HG03196 (cell line): ENCODE measurements around the gene IL34.
"Not testable (repeated sequence)": the region's sequence is repeated elsewhere in the genome, so short reads cannot be mapped to it uniquely, and the experiment has no call there.

ENCODE experiments used
- ATAC-seq: cut with Tn5 transposase; IDR thresholded peaks from one replicate; pipeline ENCODE4 v1.9.1; 2021; ENCODE audit not compliant: unreplicated experiment

Gene IL34

DNA sequence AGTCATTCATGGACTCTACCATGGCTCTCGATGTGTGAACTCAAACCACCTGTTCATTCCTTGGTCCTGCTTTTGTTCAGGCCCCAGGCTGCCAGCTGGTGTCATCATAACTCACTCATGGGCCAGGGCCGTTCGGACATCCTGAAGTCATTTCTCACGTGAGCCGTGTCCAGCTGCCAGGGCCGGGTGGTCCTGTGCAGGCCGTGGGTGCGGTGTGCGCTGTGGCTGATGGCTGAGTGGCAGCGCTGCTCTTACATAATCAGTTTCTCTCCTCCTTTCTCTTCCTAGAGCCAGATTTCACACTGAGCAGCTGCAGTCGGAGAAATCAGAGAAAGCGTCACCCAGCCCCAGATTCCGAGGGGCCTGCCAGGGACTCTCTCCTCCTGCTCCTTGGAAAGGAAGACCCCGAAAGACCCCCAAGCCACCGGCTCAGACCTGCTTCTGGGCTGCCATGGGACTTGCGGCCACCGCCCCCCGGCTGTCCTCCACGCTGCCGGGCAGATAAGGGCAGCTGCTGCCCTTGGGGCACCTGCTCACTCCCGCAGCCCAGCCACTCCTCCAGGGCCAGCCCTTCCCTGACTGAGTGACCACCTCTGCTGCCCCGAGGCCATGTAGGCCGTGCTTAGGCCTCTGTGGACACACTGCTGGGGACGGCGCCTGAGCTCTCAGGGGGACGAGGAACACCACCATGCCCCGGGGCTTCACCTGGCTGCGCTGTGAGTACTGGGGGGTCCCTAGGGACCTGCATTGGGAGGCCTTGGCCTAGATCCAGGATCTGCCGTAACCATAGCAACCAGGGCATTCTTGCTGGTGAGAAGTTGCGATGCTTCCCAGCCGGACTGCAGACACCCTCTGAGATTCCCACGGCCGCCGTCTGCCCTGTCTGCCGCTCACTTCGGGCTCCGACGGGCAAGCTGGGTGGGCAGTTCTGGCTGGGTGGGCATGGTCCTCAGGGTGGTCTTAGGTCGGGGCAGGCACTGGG lies at the start of gene IL34:
IL34 (plus strand) TSS at position 300 of the 982 bp plus-strand sequence; CDS start at position 689, 389 bp downstream.
- no peak for ATAC-seq

DNA sequence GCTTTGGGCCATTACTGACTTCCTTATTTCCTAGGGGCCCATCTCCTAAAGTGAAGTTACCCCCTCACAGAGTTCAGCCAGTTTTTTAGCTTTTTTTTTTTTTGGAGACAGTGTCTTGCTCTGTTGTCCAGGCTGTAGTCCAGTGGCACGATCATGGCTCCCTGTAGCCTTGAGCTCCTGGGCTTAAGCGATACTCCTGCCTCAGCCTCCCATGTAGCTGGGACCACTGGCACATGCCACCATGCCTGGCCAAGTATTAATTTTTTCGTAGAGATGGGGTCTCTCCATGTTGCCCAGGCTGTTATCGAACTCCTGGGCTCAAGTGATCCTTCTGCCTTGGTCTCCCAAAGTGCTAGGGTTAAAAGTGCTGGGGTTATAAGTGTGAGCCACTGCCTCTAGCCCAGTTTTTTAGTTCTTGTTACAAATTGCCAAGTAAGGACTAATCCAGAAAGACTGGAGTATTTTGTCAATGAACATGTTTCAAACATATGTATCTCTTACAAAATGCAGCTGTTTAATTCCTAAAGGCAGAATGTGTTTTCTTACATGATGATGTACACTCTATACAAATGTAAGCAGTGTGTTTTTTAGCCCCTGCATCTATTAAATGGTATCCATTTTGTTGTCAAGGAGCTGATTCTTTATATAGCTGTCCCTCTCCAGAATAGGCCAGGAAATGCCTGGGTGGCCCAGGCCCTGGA lies 49.1 kb upstream of the IL34 start:
- ATAC-seq = no peak

- no peak for ATAC-seq
Observed at GRCh38 chr16:70598937-70599503, 47.3 kb upstream of the IL34 start.

DNA sequence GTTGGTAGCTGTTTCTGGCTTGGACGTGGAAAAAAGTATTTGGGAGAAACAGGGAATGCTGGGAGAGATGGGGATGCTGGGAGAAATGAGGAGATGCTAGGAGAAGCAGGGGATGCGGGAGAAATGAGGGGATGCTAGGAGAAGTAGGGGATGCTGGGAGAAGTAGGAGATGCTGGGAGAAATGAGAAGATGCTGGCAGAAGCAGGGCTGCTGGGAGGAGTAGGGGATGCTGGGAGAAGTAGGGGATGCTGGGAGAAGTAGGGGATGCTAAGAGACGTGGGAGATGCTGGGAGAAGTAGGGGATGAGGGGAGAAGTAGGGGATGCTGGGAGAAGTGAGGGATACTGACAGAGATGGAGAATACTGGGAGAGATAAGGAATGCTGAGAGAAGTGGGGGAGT lies 45.6 kb upstream of the IL34 start:
- ATAC-seq = no peak

DNA sequence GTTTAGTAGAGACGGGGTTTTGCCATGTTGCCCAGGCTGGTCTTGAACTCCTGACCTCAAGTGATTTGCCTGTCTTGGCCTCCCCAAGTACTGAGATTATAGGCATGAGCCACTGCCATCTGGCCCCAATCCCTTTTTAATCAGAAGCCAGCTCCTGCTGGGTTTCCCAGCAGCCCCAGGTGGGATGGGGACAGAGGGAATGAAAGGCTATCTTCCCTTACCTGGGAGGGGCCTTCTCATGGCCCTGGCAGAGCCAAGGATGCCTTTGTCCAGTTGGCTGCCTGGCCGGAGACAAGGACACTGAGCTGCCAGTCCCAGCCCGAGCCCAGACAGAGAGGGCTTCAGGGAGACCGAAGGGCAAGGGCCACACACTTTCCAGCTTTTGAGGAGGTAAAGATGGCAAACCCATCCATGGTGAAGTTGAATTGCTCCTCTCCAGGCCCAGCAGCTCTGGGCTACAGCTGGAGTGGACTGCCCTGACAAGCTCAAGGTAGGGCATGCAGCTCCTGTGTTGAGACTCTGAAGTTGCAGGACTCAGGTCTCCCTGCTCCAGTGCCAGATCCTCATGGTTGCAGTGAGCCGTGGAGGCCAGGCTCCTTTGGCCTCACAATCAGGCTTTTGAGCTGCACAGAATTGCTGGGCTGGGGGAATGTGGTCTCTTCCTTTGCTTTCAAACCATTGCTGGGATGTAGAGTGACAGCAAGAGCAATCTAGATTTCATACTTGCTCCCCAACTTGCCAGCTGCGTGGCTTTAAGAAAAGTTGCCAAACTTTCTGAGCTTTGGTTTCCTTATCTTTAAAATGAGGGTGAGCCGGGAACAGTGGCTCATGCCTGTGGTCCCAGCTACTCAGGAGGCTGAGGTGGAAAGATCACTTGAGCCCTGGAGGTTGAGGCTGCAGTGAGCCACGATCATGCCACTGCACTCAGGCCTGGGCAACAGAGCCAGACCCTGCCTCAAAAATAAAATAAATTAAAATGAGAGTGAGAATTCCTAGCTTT lies 44.5 kb upstream of the IL34 start:
- ATAC-seq = no peak

GRCh38 chr16:70602831-70603230 lies 43.5 kb upstream of the IL34 start:
- ATAC-seq = no peak

- ATAC-seq = no peak
Observed at GRCh38 chr16:70604407-70605282, 41.7 kb upstream of the IL34 start.

DNA sequence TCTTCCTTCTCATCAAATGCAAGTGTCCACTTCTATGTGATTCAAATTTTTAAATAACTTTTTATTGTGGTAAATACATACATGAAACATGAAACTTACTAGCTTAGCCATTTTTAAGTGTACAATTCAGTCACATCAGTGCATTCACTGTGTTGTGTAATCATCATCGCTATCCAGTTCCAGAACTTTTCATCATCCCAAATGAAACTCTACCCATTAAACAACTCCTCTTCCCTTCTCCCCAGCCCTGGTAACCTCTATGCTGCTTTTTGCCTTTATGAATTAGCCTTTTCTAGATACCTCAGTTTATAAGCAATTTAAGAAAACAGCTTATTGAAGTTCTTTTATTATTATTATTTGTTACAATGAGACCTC lies 41.1 kb upstream of the IL34 start:
- no peak for ATAC-seq

DNA sequence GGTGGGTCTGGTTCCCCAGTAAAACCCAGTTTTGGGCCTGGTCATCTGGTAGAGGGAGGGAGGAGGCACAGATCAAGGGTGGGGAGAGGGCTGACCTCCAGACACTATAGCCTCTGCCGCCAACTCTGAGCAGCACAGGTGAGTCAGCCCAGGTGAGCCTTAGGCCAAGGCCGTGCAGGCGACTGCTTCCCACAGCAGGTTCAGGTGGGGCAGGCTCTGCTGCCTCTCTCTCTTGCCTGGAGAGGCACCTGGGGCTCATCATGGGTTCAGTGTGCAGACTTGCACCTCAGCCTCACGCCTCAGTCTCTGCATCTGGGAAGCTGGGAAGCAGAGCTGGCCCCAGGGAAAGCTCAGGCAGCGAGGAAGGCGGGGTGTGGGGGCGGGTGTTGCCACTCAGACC lies 37.8 kb upstream of the IL34 start:
- no peak for ATAC-seq

DNA sequence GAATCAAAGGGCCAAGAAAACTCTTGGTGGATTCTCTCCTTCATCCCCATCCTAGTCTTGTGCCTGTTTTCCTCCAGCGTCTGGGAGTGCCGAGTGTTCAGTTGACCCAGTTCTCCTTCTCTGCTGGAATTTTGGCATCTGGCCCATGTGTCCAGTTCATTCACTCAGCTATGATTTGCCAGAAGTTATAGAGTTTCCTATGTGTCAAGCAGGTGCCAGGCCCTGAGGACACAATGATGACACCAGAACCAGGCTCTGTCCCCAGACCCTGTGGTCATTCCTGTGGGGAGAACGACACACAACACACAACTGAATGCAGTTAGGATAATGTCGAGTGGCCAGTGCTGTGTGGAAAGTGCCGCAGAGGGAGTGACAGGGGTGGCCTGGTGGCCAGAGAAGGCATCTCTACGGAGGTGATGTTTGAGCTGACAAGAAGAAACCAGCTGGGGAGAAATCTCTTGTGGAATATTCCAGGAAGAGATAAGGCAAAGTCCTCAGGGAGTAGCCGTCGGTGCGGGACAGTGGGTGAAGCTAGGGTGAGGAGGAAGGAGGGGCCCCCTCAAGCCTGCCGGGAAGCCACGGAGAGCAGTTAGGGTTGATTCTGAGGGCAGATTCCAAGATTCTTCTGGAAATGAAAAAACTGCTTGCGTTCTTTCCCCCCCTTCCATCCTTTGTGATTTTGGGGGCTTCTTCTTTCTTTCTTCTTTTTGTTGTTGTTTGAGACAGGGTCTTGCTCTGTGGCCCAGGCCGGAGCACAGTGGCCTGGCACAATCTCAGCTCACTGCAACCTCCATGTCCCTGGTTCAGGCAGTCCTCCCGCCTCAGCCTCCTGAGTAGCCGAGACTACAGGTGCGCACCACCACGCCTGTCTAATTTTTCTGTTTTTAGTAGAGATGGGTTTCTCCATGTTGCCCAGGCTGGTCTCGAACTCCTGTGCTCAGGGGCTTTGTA lies 35.8 kb upstream of the IL34 start:
- ATAC-seq = no peak

DNA sequence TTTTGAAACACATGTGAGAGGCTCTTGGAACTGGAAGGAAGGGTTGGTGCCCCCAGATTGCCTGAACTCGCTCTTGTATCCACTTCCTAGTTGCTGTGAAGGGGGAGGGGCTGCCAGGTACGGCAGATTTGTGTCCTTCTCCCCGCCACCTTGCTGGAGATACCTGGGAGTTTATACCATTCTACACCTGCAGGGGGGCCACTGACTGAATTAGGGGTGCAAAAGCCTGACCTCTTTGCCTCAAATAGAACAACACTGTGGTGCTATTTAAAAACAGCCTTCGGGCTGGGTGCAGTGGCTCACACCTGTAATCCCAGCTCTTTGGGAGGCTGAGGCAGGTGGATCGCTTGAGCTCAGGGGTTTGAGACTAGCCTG lies 35.1 kb upstream of the IL34 start:
- no peak for ATAC-seq

DNA sequence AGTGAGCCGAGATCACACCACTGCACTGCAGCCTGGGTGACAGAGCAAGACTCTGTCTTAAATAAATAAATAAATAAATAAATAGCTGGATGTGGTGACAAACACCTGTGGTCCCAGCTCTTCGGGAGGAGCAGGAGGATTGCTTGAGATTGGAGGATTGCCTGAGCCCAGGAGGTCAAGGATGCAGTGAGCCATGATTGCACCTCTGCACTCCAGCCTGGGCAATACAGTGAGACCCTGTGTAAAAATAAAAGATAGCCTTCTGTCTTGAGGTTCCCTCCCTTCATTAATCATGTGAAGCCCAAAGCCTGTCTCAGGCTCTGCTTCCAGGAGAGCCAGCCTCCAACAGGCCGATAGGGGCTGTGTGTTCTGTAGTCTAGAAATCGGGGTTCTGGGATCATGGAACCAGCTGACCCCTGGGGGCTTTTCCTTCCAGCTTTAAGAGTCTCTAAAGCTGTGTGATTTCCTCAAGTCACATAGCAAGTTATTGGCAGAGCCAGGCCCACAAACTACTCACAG lies 34.5 kb upstream of the IL34 start:
- ATAC-seq = no peak

GRCh38 chr16:70612931-70613330 lies 33.4 kb upstream of the IL34 start:
- no peak for ATAC-seq

DNA sequence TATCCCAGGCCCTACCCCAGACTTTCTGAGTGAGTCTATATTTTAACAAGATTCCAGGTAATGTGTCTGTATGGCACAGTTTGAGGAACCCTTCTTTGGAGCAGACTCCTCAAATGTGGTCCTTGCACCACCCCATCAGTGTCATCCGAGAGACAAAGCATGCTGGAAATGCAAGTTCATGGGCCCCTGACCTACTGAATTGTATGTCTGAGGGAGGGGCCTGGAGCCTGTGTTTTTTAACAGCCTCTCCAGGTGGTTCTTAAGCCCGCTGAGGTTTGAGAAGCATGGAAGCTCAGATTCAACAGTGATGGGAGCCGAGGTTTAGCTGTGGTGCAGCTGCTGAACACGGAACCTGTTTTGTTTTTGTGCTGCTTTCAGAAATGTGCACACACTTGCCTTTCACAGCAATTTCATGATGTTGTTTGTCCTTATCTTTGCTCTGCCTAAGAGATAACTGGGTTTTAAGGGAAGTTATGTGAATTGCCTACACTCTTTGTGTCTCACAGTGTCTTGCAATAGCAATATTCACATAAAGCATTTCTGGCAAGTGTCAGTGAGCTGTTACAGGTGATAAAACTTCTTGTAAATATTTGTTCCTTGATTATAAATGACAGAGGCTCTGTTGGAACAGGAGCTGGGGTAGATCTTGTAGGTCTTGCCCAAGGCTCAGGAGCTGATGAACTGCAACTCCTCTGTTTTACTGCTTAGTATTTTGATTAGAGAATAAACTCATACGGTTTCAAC lies 32.0 kb upstream of the IL34 start:
- ATAC-seq = no peak

DNA sequence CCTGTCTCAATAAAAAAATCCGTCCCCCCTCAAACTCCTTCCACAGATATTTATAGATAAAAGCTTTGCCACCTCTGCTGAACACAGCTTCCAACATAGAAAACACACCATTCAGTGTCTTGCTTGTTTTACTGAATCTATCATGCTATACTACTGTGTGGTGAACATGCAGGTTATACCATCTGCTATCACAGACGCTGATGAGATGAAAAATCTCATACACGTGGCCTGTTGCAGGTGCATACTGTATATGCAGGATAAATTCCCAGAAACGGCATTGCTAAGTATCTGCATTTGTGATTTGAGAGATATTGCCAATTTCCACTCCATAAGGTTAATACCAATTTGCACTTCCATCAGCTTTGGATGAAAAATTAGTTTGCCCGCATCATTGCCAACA lies 30.4 kb upstream of the IL34 start:
- ATAC-seq = no peak

- ATAC-seq = not testable (repeated sequence)
Observed at GRCh38 chr16:70621864-70622263, 24.5 kb upstream of the IL34 start.

- ATAC-seq = no peak
Observed at GRCh38 chr16:70627696-70628095, 18.7 kb upstream of the IL34 start.
